Raji (cell line): ENCODE results near the gene GRPEL1.

Experiments used
- POLR2A ChIP-seq: IDR thresholded peaks from 2 replicates; pipeline ENCODE4 v1.6.1; 2011; ENCODE audit warnings: low read depth, low read length, control low read depth; ENCODE audit not compliant: insufficient read depth

Gene GRPEL1

GRCh38 chr4:7067452-7068278 lies at the start of gene GRPEL1:
Gene GRPEL1 (minus strand): TSS chr4:7068064. CDS start chr4:7068032, 32 bp downstream.
- TF ChIP-seq POLR2A, result peak; percentile 99

DNA sequence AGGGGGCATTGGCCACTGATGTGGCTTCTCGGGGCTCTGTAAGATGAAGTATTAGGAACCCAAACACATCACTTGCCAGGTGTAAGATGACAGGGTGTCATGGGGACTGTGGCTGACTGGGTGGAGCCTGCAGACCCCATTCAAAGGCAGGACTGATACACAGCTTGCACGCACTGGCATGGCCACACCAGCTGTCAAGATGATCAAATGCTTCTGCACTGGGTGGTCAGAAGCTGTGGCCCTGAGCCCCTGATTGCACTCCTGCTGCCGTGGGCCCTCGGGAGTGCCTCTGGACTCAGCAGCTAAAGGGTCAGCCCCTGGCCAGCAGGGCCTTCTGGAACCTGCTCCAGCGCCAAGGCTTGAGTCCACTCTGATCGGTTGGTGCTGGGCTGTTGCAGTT lies 48.8 kb upstream of the GRPEL1 start:
- TF ChIP-seq POLR2A, result no peak

GRCh38 chr4:7115557-7116340 lies 47.9 kb upstream of the GRPEL1 start:
- TF ChIP-seq POLR2A, result no peak

DNA sequence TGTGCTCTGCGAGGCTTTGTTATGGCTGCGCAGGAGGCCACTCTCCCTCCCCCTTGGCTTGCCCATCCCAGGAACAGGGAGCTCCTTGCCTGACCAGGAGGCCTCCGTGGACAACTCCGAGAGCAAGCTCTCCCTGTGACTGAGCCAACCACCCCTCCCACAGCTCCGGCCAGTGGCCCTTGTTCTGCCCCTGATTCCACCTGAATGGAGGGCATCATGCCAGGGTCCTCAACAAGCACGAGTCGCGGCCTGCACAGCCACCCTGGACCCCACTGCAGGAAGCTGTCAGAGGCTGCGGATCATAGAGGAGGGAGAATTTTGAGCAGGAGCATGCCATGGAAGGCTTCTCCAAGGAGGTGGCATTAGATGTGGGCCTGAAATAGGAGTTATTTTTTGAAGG lies 44.8 kb upstream of the GRPEL1 start:
- TF ChIP-seq POLR2A, result no peak

DNA sequence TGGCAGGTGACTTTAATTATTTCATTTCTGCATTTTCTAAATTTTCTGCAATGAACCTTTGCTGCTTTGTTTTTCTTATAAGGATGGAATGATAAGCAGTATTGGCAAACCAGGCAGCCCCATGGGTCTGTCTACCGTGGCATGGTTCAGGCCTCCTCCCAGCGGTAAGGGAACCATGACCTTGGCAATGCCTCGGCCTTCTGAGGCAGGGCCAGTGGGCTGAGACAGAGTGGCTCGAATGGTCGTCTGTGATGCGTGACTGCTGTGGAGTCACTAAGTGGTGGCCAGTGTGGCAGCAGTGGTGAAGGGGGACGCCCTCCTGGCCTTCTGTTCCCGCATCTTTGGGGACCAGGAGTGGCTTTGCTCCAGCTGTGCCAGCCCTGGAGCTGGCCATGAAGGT lies 43.6 kb upstream of the GRPEL1 start:
- no peak for TF ChIP-seq POLR2A

DNA sequence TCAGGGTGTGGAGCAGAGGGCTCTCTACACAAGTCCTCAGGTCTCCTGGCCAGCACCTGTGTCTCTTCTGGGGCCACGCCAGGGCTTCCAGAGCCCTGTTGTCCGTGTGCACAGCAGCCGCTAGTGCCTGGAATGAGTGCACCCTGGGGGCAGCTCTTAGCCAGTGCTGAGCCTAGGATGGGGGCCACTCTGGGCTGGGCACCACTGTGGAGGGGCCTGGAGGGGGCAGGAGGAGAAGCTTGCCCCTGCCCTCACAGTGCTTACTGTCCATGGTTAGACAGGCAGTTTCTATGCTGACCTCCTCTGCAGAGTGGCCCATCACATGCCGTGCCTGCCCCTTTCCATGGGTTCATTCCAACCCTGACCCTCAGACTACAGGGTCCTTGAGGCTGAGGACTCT lies 42.7 kb upstream of the GRPEL1 start:
- no peak for TF ChIP-seq POLR2A

- no peak for TF ChIP-seq POLR2A
These were observed 41.3 kb upstream of the GRPEL1 start for GRCh38 chr4:7109169-7109568.

GRCh38 chr4:7108660-7109059 lies 40.8 kb upstream of the GRPEL1 start:
- TF ChIP-seq POLR2A, result no peak

GRCh38 chr4:7108046-7108625 lies 40.3 kb upstream of the GRPEL1 start:
- TF ChIP-seq POLR2A, result no peak

DNA sequence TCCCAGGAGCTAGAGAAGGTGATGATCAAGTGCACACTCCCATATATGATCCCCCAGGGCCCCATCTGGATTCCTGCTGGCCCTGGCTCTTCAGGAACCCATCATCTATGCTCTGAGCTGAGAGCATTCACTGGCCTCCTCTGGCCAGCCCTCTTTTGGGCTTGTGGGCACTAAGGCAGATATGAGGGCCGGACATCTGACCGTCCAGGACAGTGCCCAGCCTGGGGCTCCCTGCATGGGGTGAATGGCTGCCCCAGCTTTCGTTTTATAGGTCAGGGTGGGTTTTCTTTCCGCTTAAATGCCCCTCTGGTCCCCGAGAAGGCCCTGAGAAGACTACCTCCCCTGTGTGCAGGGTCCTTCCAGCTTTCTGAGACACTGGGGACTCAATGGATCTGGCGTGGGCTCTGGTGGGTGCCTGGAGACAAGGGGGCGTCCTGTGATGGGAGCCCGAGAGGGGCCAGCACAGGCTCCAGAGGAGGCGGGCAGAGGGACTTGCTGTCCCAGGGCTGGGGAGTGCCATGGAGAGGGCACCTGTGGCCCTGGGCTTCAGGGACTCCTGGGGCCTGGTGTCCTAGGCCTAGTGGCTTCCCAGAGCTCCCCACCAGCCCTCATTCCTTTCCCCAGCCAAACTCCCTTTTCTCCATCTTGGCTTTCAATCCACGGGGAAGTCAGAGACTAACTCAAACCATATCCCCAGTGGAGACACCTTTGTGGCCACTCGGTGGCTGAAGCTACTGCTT lies 39.5 kb upstream of the GRPEL1 start:
- no peak for TF ChIP-seq POLR2A

- no peak for TF ChIP-seq POLR2A
These were observed 37.4 kb upstream of the GRPEL1 start for GRCh38 chr4:7105276-7105675.

- no peak for TF ChIP-seq POLR2A
These were observed 36.6 kb upstream of the GRPEL1 start for GRCh38 chr4:7104366-7105031.

GRCh38 chr4:7103607-7104365 lies 35.9 kb upstream of the GRPEL1 start:
- no peak for TF ChIP-seq POLR2A

- peak; percentile 77 for TF ChIP-seq POLR2A
These were observed 35.3 kb upstream of the GRPEL1 start for GRCh38 chr4:7103031-7103606.
